Smooth muscle cell of trachea (primary cell): ENCODE results near the gene SYNPR. TPM values are rescaled to one million over a fixed set of nuclear protein-coding genes. Genes with fewer than 3 reads are reported as not detected.

ENCODE experiments used
- total RNA-seq: library from RNA; depleted of rRNA; stranded (reverse); fragments of >200 nt; gene quantifications from 2 replicates; pipeline ENCODE4 v1.2.1, GENCODE V29; 2014

Gene SYNPR
- not detected in 2 replicates for total RNA-seq

GRCh38 chr3:63278171-63279004 is at the start of gene SYNPR:
Gene SYNPR (plus strand): TSS chr3:63278308.

DNA sequence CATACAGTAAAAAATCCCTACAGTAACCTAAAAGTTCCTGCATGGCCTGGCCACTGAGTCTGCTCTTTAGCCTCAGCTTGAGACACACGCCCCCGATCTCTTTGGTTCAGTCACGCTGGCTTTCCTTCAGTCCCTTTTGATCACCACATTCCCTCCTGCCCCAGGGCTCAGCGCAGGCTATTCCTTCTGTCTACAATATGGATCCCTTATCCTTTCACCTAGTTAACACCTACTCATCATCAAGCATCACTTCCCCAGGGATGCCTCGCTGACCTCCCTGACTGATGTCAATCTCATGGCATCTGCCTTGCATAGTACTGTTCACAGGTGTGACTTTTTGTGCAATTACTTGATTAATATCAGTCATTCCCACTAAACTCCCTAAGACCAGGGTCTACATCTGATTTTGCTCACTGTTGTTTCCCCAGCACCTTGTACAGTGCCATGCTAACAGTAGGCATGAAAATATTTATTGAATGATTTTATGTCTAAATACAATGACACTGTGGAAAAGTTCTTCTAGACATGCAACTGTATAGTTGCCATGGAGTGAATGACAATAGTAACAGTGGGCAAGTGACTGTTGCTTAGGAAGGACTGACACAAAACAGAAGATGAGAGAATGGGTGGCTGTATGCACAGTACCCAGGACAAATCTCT is 374.1 kb downstream of the SYNPR start, which contains the start of gene SNTN:
Gene SNTN, plus strand, starts transcription at position 610 of the 660 bp plus-strand sequence. Its CDS starts 13 bp downstream, at position 623.

